DMS153 treated with DMSO at 0.1 percent for 48 hours (cell line): Measurements from ENCODE around the gene ZG16B.

Experiments
- DNase-seq: peaks from one replicate; lab custom pipeline; 2025; ENCODE audit not compliant: unreplicated experiment; lab: John Stamatoyannopoulos, UW

Gene ZG16B

GRCh38 chr16:2804728-2805127, 25.4 kb upstream of the ZG16B start:
- DNase-seq, result no peak

- no peak for DNase-seq
Measured at GRCh38 chr16:2806286-2806685, 23.8 kb upstream of the ZG16B start.

- DNase-seq, result no peak
Measured at GRCh38 chr16:2808181-2808580, 21.9 kb upstream of the ZG16B start.

- DNase-seq, result no peak
Measured at GRCh38 chr16:2809149-2809760, 20.8 kb upstream of the ZG16B start.

- no peak for DNase-seq
Measured at GRCh38 chr16:2810651-2811050, 19.5 kb upstream of the ZG16B start.

GRCh38 chr16:2811703-2812471, 18.2 kb upstream of the ZG16B start:
- DNase-seq, result no peak

GRCh38 chr16:2813771-2814221, 16.3 kb upstream of the ZG16B start:
- DNase-seq, result no peak

- no peak for DNase-seq
Measured at GRCh38 chr16:2814551-2815298, 15.4 kb upstream of the ZG16B start.

- no peak for DNase-seq
Measured at GRCh38 chr16:2815299-2815771, 14.8 kb upstream of the ZG16B start.

GRCh38 chr16:2816751-2817339, 13.3 kb upstream of the ZG16B start, which contains the start of gene PRSS21:
PRSS21 (plus strand) TSS chr16:2817237; CDS start chr16:2817269, 32 bp downstream.
- no peak for DNase-seq

- no peak for DNase-seq
Measured at GRCh38 chr16:2817340-2818271, 12.5 kb upstream of the ZG16B start.

GRCh38 chr16:2818272-2818876, 11.7 kb upstream of the ZG16B start:
- DNase-seq, result no peak

- DNase-seq, result no peak
Measured at GRCh38 chr16:2819179-2819938, 10.7 kb upstream of the ZG16B start.

GRCh38 chr16:2819939-2820835, 9.9 kb upstream of the ZG16B start:
- DNase-seq, result no peak

GRCh38 chr16:2820836-2821486, 9.1 kb upstream of the ZG16B start:
- DNase-seq, result no peak

- DNase-seq, result no peak
Measured at GRCh38 chr16:2821487-2822157, 8.5 kb upstream of the ZG16B start.

- DNase-seq, result no peak
Measured at GRCh38 chr16:2822158-2822495, 8.0 kb upstream of the ZG16B start.
